ENCODE results near the gene KCNT2.

Gene KCNT2

GRCh38 chr1:196181594-196181878 lies 426.7 kb downstream of the KCNT2 start:
- Histone ChIP-seq H3K9me3 (no peaks in the 10 kb centered on the region), H3K36me3 (no peaks in the 10 kb centered on the region), H3K27me3 (no peaks in the 10 kb centered on the region), H3K4me1 (ENCODE audit: control insufficient read depth in 1 of 2, insufficient read depth in 1 of 2, low read depth in 1 of 2, low read length in 1 of 2) (no peaks in the 10 kb centered on the region), H3K27ac (no peak overlapping the region), H3K4me3 (ENCODE audit: low read depth in 1 of 2, low read length in 1 of 2) (no peak overlapping the region)
- TF ChIP-seq CTCF (IDR thresholded peaks at IDR 0.05), result no peak

GRCh38 chr1:196180847-196181593 lies 427.2 kb downstream of the KCNT2 start:
- Histone ChIP-seq H3K4me1 (ENCODE audit: control insufficient read depth in 1 of 2, insufficient read depth in 1 of 2, low read depth in 1 of 2, low read length in 1 of 2) (no peaks in the 10 kb centered on the region), H3K9me3 (no peaks in the 10 kb centered on the region), H3K36me3 (no peaks in the 10 kb centered on the region), H3K27ac (no peak overlapping the region), H3K4me3 (ENCODE audit: low read depth in 1 of 2, low read length in 1 of 2) (no peak overlapping the region), H3K27me3 (no peaks in the 10 kb centered on the region)
- TF ChIP-seq CTCF (IDR thresholded peaks at IDR 0.05), result no peak

GRCh38 chr1:196178083-196178635 lies 430.1 kb downstream of the KCNT2 start:
- no peaks in the 10 kb centered on the region for H3K4me1 ChIP-seq (ENCODE audit: control insufficient read depth in 1 of 2, insufficient read depth in 1 of 2, low read depth in 1 of 2, low read length in 1 of 2)
- TF ChIP-seq CTCF (IDR thresholded peaks at IDR 0.05), result no peak
- no peaks in the 10 kb centered on the region for H3K9me3 ChIP-seq
- no peak overlapping the region for H3K4me3 ChIP-seq (ENCODE audit: low read depth in 1 of 2, low read length in 1 of 2)
- no peaks in the 10 kb centered on the region for H3K27me3 ChIP-seq
- no peaks in the 10 kb centered on the region for H3K36me3 ChIP-seq
- H3K27ac ChIP-seq, result no peak overlapping the region

All from neutrophil (primary cell).